Right renal pelvis (tissue), 4 donors: ENCODE data around the gene ARHGAP31. TPM values are rescaled to one million over a fixed set of nuclear protein-coding genes. Genes with fewer than 3 reads are reported as not detected.

Experiments used
- DNase-seq, 4 donors: peaks; one replicate each; pipeline ENCODE4 v3.0.0-alpha.2; 2013; ENCODE audit warnings: low read depth in 4 of 4, low spot score in 3 of 4, missing footprints in 1 of 4
- polyA plus RNA-seq, 4 donors: library from polyadenylated mRNA; unstranded; fragments of 120-200 nt; gene quantifications; one replicate each; pipeline ENCODE4 v1.2.1, GENCODE V29; 2013; ENCODE audit not compliant: insufficient read length in 4 of 4

The ARHGAP31 gene
- polyA plus RNA-seq, 4 donors, result 12.3 to 14.8 (median 14.0) TPM

DNA sequence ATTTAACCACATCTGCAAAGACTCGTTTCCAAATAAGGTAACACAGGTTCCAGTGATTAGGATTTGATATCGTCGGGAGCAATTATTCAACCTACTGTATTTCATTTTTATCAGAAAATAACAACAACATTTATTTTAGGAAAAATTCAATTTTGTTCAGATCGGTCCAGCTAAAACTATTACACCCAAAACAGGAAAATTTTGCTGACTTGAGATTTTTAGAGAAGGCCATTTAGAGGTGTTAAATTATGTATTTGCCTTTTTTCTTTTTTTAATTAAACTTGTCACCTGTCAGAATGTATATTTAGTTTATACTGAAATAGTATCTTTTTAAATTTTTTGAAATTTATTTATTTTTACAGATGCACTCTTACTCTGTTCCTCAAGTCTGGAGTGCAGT lies 81.3 kb downstream of the ARHGAP31 start:
- DNase-seq, result no peak

DNA sequence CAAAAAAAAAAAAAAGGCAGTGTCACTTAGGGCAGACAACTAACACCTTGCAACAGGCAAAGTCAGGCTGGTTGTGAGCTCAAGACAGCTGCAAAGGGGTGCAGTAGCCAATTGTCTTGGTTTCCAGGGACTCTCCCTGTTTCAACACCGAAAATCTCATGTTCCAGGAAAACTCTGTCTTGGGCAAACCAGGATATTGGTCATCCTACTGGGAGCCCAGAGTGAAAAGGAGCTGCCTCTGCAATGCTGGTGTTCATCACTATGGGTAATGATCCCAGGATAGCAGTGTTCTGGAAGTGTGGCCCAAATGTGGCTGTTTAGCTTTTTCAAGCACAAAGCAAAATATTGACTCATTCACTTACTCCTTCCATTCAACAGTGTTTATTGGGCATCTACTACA lies 82.6 kb downstream of the ARHGAP31 start:
- no peak for DNase-seq

GRCh38 chr3:119378259-119378803 lies 84.1 kb downstream of the ARHGAP31 start:
- DNase-seq, result no peak

- DNase-seq, result no peak
These were observed 86.5 kb downstream of the ARHGAP31 start for GRCh38 chr3:119380697-119381096.

GRCh38 chr3:119382134-119382533 lies 88.0 kb downstream of the ARHGAP31 start:
- no peak for DNase-seq

DNA sequence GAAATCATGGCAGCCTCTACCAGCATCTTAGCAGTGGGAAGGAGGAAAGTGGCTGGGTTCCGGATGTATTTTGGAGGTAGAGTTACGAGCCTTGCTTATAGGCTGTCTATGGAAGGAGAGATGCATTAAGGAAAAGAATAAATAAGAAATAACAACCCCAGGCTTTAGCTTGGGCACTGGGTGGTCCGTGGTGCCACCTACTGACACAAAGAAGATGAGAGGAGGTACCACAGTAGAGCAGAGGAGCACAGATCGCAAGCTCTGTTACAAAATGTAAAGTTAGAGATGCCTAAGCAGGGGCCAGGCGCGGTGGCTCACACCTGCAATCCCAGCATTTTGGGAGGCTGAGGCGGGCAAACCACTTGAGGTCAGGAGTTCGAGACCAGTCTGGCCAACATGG lies 94.4 kb downstream of the ARHGAP31 start:
- DNase-seq, result no peak

DNA sequence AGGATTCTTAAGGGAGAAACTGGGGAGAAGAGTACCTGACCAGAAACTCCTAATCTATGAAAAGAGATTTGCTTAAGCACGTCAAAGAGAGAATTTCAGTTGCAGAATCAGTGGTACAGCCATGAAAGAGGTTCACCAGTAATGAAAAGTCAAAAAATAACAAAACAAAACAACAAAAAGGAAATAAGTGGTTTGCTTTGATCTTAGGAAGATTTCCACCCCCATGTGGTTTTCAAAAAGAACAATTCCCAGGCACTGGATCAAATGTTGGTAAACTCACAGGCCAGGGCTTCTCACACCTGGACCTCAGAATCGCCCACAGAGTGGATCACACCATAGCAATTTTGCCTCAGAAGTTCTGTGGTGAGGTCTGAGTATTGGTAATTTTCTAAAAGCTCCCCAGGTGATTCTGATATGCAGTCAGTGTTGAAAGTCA lies 101.8 kb downstream of the ARHGAP31 start:
- DNase-seq, result no peak

GRCh38 chr3:119396870-119397269 lies 102.7 kb downstream of the ARHGAP31 start:
- DNase-seq, result no peak

DNA sequence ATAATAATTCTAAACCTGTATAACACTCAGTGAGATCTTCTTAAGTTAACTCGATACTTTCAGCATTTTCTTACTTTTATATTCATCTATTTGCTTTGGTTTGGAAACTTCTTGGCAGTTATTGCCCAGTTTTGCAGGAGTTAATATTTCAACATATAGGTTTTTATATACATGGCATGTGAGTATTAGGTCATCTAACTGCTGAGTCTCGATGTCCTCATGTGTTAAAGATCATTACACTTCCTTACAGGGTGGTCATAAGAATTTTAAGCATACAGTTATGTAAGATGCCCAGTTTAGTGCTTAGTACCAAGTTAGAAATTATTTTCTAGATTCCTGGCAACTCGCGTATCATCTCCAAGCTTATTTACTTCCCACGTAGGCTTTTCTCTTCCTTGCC lies 106.3 kb downstream of the ARHGAP31 start:
- no peak for DNase-seq

DNA sequence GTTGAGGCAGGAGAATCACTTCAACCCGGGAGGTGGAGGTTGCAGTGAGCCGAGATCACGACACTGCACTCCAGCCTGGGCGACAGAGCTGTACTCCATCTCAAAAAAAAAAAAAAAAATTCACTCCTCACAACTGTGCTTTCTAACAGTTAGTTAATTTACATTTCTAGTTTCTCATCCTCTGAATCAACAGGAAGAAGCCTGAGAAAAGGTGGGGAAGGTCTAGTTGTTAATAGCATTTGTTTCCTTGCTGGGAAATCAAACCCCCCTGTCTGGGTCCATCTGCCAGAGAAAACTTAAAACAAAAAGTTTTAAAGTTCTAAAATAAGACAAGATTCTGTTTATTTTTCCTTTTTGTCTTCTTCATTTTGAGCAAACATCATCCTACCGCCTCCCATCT lies 106.9 kb downstream of the ARHGAP31 start:
- no peak for DNase-seq

DNA sequence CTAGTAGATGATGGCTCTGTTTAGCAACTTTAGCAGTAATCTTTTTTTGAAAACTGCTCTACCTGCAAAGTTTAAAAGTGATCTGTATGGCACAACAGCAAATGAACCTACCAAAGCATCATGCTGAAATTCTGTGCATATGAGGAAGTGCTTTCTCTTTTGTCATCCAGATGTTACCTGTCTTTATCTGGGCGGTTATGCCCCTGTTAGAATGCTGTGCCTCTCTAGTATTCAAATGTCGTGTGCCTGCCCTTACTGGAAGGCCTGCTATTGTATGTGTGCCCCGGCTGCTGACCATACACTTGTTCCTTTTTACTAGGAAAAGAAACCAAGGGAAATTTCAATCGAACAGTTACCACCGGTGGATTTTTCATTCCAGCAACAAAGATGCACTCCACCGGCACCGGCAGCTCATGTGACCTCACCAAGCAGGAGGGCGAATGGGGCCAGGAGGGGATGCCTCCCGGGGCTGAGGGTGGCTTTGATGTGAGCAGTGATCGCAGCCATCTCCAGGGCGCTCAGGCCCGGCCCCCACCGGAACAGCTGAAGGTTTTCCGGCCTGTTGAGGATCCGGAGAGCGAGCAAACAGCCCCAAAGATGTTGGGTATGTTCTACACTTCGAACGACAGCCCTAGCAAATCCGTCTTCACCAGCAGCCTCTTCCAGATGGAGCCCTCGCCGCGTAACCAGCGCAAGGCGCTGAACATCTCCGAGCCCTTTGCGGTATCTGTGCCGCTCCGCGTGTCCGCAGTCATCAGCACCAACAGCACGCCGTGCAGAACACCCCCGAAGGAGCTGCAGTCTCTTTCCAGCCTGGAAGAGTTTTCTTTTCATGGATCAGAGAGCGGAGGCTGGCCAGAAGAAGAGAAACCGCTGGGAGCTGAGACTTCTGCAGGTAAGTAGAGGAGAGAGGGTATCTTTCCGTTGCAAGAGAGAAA lies 107.6 kb downstream of the ARHGAP31 start:
- no peak for DNase-seq

DNA sequence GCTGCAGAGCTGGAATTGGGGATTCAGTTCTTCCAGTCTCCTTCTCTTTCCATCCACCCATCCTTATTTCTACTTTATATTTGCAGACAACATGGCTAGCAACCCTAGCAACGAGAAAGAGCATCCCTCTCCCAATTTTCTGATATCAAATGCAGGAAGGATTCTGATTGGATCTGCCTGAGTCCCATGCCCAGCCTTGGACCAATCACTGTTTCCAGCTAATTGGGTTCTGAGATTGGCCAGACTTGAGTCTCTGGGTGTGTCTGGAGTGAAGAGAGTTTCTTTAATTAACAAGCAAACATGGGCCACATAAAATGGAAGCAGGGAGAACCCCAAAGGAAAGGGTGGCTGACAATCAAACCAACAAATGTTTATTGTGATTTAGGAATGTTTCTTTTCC lies 108.6 kb downstream of the ARHGAP31 start:
- DNase-seq, result no peak

- DNase-seq, result no peak
These were observed 109.0 kb downstream of the ARHGAP31 start for GRCh38 chr3:119403201-119403600.

DNA sequence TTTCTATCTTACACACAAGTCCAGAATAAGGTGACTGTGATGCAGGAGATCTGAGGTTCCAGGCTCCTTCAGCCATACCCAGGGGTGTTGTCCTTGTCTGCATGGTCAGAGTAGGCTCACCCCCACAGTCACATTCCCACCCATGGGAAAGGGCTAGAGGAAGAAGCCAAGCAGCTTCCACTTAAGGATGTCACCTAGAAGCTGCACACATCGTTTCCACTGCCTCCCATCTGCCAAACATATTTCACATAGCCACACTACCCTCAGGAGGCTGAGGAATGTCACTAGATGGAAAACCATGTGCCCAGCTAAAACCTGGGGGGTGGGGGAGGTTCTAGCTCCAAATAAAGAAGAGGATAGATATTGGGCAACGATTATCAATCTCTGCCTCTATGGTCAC lies 111.1 kb downstream of the ARHGAP31 start:
- no peak for DNase-seq

DNA sequence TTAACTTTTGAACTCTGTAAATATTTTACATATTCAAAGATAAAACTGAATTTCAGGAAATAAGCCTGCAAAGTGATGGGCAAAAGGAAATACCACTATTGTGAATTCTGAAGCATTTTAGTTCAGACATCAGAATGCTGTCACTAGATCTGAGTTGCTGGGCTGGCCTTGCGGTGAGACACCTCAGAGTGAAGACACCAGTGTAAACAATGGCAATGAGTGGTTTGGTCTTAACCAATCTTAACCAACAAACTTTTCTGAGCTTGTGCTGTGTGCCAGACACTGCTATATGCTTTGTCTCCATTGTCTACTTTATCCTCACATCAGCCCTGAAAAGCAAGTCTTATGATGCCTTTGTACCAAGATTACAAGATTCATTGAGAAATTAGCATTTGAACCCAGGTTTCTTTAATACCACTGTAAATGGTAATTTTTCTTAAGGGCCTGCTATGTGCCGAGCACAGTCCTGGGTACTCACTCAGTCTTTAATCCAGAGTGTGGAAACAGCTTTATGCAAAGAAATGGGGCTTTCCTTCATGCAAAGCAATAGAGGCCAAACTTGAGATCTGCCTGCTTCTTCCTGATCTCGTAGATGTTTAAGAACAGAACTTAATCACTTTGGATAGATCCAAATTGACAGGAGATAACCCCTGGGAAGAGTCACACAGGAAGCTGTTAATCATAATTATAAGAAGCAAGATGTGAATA lies 114.2 kb downstream of the ARHGAP31 start:
- no peak for DNase-seq

GRCh38 chr3:119409844-119410243 lies 115.7 kb downstream of the ARHGAP31 start:
- DNase-seq, result no peak

GRCh38 chr3:119413603-119414280 lies 119.6 kb downstream of the ARHGAP31 start:
- DNase-seq, result no peak

DNA sequence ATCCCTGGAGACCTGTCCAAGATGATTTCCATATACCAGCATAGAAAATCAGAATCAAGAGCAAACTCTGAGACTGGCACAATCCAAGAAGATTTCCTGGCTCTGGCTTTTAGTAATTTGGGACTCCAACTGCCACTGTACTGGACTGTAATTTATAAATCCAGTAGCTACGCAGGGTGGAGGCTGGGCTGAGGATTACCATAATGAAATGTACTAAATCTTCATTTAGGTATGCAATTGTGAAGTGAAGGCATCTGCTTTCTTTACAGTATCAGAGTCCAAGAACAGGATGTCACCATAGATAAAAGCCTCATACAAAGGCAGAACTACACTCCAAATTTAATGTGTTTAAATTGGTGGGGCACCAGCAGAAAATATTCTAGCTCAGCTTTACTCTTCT lies 122.7 kb downstream of the ARHGAP31 start:
- no peak for DNase-seq

DNA sequence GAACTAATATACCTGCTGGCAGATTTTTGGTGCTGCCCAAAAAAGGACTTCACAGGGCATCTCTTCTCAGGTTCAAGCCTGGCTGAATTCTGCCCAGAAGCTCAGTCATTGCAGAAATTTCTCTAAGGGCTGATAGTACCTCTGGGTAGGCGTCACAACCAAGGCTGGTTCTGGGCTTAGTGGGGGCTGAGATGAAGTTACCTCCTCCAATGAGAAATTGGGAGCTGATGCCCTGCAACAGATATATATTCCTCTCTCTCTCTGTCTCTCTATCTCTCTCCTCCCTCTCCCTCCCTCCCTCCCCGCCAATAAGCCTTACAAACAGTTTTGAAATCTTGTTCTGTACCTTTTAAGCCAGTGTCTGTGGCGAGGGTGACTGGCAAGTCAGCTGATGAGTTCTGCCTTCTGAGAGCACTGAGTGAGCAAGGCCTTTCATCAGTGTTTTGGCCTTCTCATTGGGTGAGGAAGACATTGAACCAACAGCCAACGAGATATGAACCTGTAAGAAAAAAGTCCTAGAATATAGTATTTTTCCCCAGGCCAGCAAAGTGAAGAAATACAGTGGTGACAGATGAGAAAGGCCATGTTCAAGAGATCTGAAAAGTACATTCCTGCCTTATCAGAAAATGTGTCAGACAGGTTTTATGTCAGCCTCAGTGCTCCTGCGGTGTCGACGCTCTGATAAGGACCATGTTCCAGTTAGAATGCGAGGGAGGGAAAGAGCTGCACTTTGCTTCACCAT lies 123.8 kb downstream of the ARHGAP31 start:
- DNase-seq, result no peak

DNA sequence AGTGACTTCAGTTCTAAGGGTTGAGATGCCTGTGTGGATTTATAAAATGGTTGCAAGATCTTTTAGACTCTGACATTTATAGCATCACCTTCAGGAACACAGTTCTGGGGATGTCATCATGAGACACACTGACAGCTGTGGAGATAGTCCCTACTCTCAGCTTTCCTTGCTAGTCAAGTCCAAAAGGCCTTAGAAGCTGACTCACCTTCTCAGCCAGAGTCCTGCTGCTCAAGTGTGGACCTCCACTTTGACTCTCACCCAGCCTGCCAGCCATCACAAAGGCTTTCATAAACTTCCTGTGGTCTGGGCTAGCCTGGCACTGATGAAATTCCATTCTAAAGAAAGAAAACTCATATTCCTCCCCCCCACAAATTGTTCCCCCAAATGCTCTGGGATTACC lies 124.5 kb downstream of the ARHGAP31 start:
- DNase-seq, result no peak
